HEK293 (cell line): Measurements from ENCODE around the gene SNX20.

Source experiments
- CTCF ChIA-PET: fragments of 350-600 bp; formaldehyde crosslinking; extraction: SDS; loops from one replicate; lab custom pipeline; 2021; ENCODE audit warnings: antibody characterized with exemption; lab: Yijun Ruan, JAX
- POLR2A ChIA-PET: fragments of 300-600 bp; formaldehyde crosslinking; extraction: SDS; loops from one replicate; lab custom pipeline; 2020; ENCODE audit warnings: antibody characterized with exemption, inconsistent platforms; lab: Yijun Ruan, JAX
- H3K27ac ChIP-seq: fragments of 200-500 bp; sonication (Bioruptor generic); 2 replicates; pipeline ENCODE4 v1.5.1; 2014; ENCODE audit warnings: low read depth, low read length, control low read depth, inconsistent platforms; ENCODE audit errors: extremely low read depth
- H3K36me3 ChIP-seq, 2 experiments: fragments of 200-500 bp in 1 of 2; sonication (Bioruptor generic) in 1 of 2; 1 replicate in 1 of 2; 2 replicates in 1 of 2; pipeline ENCODE4 v1.5.1; 2014 to 2017; ENCODE audit warnings: inconsistent platforms in 2 of 2, low read length in 2 of 2; ENCODE audit not compliant: control insufficient read depth in 2 of 2, insufficient read depth in 1 of 2
- H3K4me1 ChIP-seq: fragments of 200-500 bp; sonication (Bioruptor generic); 2 replicates; pipeline ENCODE4 v1.5.1; 2014; ENCODE audit warnings: mild to moderate bottlenecking, low read length, inconsistent platforms; ENCODE audit not compliant: control insufficient read depth, insufficient read depth
- H3K4me3 ChIP-seq: 2 replicates; pipeline ENCODE4 v1.5.1; 2011; ENCODE audit warnings: low read depth, mild to moderate bottlenecking, control low read depth, low read length, moderate library complexity
- H3K9me3 ChIP-seq: fragments of 200-500 bp; sonication (Bioruptor generic); 2 replicates; pipeline ENCODE4 v1.5.1; 2014; ENCODE audit warnings: low read depth, low read length, inconsistent platforms; ENCODE audit not compliant: control insufficient read depth, insufficient read depth
- KLF10 ChIP-seq: fragments of 450-650 bp; IDR thresholded peaks from 2 replicates; pipeline ENCODE4 v1.5.1; 2018; ENCODE audit warnings: missing biosample characterization, mild to moderate bottlenecking, missing genetic modification characterization
- RBAK ChIP-seq: fragments of 450-650 bp; formaldehyde crosslinking; IDR thresholded peaks from 2 replicates; pipeline ENCODE4 v1.5.1; 2016; ENCODE audit warnings: missing biosample characterization, missing genetic modification characterization
- TCF7L2 ChIP-seq: IDR thresholded peaks from 2 replicates; pipeline ENCODE4 v1.6.1; 2011; ENCODE audit warnings: low read depth, mild to moderate bottlenecking, inconsistent platforms, low read length, moderate library complexity, borderline replicate concordance
- ZNF112 ChIP-seq: fragments of 450-650 bp; formaldehyde crosslinking; IDR thresholded peaks from 2 replicates; pipeline ENCODE4 v1.5.0; 2017; ENCODE audit warnings: missing biosample characterization, missing genetic modification characterization
- ZNF211 ChIP-seq: fragments of 450-650 bp; formaldehyde crosslinking; IDR thresholded peaks from 2 replicates; pipeline ENCODE4 v1.5.1; 2016; ENCODE audit warnings: low read depth, missing biosample characterization, missing genetic modification characterization
- ZNF404 ChIP-seq: fragments of 450-650 bp; formaldehyde crosslinking; IDR thresholded peaks from 2 replicates; pipeline ENCODE4 v1.5.1; 2017; ENCODE audit warnings: missing biosample characterization, missing genetic modification characterization
- ZNF426 ChIP-seq: fragments of 450-650 bp; formaldehyde crosslinking; IDR thresholded peaks from 2 replicates; pipeline ENCODE4 v1.5.1; 2017; ENCODE audit warnings: missing biosample characterization, missing genetic modification characterization, mild to moderate bottlenecking, inconsistent platforms, moderate library complexity
- ZNF501 ChIP-seq: fragments of 450-650 bp; formaldehyde crosslinking; IDR thresholded peaks from 2 replicates; pipeline ENCODE4 v1.5.1; 2016; ENCODE audit warnings: missing biosample characterization, missing genetic modification characterization
- ZNF530 ChIP-seq: fragments of 450-650 bp; formaldehyde crosslinking; IDR thresholded peaks from 2 replicates; pipeline ENCODE4 v1.5.1; 2016; ENCODE audit warnings: low read depth, missing biosample characterization, missing genetic modification characterization
- ZNF558 ChIP-seq: fragments of 450-650 bp; formaldehyde crosslinking; IDR thresholded peaks from 2 replicates; pipeline ENCODE4 v1.5.1; 2016; ENCODE audit warnings: missing biosample characterization, missing genetic modification characterization
- ZNF561 ChIP-seq: fragments of 450-650 bp; IDR thresholded peaks from 2 replicates; pipeline ENCODE4 v1.5.1; 2018; ENCODE audit warnings: missing biosample characterization, missing genetic modification characterization, borderline replicate concordance
- ZNF596 ChIP-seq: fragments of 450-650 bp; IDR thresholded peaks from 2 replicates; pipeline ENCODE4 v1.5.0; 2018; ENCODE audit warnings: missing biosample characterization, mild to moderate bottlenecking, missing genetic modification characterization, moderate library complexity
- ZNF747 ChIP-seq: fragments of 450-650 bp; formaldehyde crosslinking; IDR thresholded peaks from 2 replicates; pipeline ENCODE4 v1.5.1; 2016; ENCODE audit warnings: missing biosample characterization, missing genetic modification characterization
- TF ChIP-seq, protein P1 (sequence below): fragments of 450-650 bp; formaldehyde crosslinking; IDR thresholded peaks from 2 replicates; pipeline ENCODE4 v1.5.1; 2016; ENCODE audit warnings: missing biosample characterization, missing genetic modification characterization
- TF ChIP-seq, protein P2 (sequence below): fragments of 450-650 bp; formaldehyde crosslinking; IDR thresholded peaks from 2 replicates; pipeline ENCODE4 v1.5.1; 2017; ENCODE audit warnings: missing biosample characterization, mild to moderate bottlenecking, missing genetic modification characterization, moderate library complexity
- TF ChIP-seq, protein P3 (sequence below): fragments of 450-650 bp; formaldehyde crosslinking; IDR thresholded peaks from 2 replicates; pipeline ENCODE4 v1.5.1; 2016; ENCODE audit warnings: missing biosample characterization, missing genetic modification characterization
- TF ChIP-seq, protein P4 (sequence below): IDR thresholded peaks from 2 replicates; pipeline ENCODE4 v1.6.1; 2011; ENCODE audit warnings: mild to moderate bottlenecking, low read depth, low read length, borderline replicate concordance
- TF ChIP-seq, protein P5 (sequence below): fragments of 450-650 bp; formaldehyde crosslinking; conservative IDR thresholded peaks from 2 replicates; pipeline ENCODE4 v1.5.1; 2016; ENCODE audit warnings: low read depth, missing biosample characterization, missing genetic modification characterization
- TF ChIP-seq, protein P6 (sequence below): fragments of 450-650 bp; formaldehyde crosslinking; IDR thresholded peaks from 2 replicates; pipeline ENCODE4 v1.5.1; 2016; ENCODE audit warnings: missing biosample characterization, missing genetic modification characterization, borderline replicate concordance

SNX20 gene

DNA sequence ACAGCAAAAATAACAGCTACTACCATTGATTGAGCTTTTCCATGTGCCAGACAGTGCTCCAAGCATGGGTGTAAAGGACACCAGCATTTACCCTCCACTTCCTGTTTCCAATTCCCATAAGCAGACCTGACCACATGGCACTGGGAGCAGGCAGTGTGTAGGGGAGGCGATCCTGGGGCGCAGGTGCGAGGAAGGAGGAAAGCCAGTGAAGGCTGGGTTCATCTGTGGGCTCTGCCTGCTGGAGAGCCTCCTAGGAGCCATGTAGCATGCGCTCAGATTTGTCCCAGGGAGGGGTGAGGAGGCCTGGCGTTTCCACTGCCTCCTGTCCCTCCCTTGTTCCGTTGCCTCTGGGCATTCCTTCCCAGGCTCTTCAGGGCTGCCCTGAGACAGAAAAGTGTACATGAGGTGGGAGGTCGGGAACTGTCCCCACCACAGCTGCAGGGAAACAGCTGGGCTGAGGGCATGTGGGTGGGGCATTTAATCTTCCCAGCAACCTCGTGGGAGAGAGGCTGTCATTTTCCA is 56.6 kb downstream of the SNX20 start (continued):
- TF ChIP-seq KLF10 (no peak), ZNF530 (tag by site-specific recombination) (no peak)
- TF ChIP-seq, protein P1, sequence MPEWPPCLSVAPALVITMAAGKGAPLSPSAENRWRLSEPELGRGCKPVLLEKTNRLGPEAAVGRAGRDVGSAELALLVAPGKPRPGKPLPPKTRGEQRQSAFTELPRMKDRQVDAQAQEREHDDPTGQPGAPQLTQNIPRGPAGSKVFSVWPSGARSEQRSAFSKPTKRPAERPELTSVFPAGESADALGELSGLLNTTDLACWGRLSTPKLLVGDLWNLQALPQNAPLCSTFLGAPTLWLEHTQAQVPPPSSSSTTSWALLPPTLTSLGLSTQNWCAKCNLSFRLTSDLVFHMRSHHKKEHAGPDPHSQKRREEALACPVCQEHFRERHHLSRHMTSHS: no peak

DNA sequence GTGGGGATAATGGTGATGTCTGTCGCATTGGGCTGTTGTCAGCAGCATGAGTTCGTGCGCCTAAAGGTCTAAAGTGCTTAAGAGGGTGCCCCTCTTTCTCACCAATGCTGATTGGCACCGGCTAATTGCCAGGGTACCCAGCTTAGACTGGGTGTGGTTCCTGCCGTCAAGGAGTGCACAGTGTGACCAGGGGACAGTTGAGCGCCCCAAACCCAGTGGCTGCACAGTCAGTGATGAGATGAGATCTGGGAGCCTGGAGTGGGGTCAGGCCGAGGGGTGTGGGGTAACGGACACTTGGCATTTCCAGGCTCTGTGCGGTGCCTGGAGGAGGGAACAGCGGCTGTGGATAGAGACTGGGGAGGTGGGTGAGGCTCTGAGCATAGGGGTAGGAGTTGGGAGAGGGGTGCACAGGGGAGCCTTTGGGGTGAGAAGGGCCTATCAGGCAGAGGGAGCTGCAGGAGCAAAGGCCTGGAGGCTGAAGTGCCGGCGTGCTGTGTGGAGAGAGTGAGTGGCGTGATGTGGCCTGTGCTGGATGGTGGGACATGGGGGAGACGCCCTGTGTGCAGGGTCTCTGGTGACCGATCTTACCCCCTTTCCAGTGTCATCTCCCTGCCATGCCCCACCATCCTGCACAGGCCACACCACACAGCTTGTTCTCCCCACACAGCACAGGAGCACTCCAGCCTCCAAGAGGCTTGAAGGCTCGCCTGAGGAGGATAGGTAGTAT is 58.3 kb downstream of the SNX20 start:
- Histone ChIP-seq H3K27ac (no peak overlapping the region), H3K4me1 (no peaks in the 10 kb centered on the region), H3K9me3 (no peaks in the 10 kb centered on the region), H3K36me3 (no peaks in the 10 kb centered on the region), H3K4me3 (no peak overlapping the region)
- CTCF ChIA-PET: no interaction called here
- POLR2A ChIA-PET: no interaction called here
- TF ChIP-seq, protein P2, sequence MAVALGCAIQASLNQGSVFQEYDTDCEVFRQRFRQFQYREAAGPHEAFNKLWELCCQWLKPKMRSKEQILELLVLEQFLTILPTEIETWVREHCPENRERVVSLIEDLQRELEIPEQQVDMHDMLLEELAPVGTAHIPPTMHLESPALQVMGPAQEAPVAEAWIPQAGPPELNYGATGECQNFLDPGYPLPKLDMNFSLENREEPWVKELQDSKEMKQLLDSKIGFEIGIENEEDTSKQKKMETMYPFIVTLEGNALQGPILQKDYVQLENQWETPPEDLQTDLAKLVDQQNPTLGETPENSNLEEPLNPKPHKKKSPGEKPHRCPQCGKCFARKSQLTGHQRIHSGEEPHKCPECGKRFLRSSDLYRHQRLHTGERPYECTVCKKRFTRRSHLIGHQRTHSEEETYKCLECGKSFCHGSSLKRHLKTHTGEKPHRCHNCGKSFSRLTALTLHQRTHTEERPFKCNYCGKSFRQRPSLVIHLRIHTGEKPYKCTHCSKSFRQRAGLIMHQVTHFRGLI (tag by site-specific recombination): no peak
- TF ChIP-seq ZNF112 (no peak), ZNF426 (tag by site-specific recombination) (no peak), ZNF211 (tag by site-specific recombination) (no peak), ZNF747 (no peak), RBAK (tag by site-specific recombination) (no peak), ZNF501 (tag by site-specific recombination) (no peak), ZNF596 (no peak), ZNF558 (no peak), ZNF561 (no peak), TCF7L2 (no peak), ZNF404 (tag by site-specific recombination) (no peak)
- TF ChIP-seq, protein P3, sequence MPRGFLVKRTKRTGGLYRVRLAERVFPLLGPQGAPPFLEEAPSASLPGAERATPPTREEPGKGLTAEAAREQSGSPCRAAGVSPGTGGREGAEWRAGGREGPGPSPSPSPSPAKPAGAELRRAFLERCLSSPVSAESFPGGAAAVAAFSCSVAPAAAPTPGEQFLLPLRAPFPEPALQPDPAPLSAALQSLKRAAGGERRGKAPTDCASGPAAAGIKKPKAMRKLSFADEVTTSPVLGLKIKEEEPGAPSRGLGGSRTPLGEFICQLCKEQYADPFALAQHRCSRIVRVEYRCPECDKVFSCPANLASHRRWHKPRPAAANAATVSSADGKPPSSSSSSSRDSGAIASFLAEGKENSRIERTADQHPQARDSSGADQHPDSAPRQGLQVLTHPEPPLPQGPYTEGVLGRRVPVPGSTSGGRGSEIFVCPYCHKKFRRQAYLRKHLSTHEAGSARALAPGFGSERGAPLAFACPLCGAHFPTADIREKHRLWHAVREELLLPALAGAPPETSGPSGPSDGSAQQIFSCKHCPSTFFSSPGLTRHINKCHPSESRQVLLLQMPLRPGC (tag by site-specific recombination): no peak
- TF ChIP-seq, protein P4, sequence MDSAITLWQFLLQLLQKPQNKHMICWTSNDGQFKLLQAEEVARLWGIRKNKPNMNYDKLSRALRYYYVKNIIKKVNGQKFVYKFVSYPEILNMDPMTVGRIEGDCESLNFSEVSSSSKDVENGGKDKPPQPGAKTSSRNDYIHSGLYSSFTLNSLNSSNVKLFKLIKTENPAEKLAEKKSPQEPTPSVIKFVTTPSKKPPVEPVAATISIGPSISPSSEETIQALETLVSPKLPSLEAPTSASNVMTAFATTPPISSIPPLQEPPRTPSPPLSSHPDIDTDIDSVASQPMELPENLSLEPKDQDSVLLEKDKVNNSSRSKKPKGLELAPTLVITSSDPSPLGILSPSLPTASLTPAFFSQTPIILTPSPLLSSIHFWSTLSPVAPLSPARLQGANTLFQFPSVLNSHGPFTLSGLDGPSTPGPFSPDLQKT: no peak
- TF ChIP-seq, protein P5, sequence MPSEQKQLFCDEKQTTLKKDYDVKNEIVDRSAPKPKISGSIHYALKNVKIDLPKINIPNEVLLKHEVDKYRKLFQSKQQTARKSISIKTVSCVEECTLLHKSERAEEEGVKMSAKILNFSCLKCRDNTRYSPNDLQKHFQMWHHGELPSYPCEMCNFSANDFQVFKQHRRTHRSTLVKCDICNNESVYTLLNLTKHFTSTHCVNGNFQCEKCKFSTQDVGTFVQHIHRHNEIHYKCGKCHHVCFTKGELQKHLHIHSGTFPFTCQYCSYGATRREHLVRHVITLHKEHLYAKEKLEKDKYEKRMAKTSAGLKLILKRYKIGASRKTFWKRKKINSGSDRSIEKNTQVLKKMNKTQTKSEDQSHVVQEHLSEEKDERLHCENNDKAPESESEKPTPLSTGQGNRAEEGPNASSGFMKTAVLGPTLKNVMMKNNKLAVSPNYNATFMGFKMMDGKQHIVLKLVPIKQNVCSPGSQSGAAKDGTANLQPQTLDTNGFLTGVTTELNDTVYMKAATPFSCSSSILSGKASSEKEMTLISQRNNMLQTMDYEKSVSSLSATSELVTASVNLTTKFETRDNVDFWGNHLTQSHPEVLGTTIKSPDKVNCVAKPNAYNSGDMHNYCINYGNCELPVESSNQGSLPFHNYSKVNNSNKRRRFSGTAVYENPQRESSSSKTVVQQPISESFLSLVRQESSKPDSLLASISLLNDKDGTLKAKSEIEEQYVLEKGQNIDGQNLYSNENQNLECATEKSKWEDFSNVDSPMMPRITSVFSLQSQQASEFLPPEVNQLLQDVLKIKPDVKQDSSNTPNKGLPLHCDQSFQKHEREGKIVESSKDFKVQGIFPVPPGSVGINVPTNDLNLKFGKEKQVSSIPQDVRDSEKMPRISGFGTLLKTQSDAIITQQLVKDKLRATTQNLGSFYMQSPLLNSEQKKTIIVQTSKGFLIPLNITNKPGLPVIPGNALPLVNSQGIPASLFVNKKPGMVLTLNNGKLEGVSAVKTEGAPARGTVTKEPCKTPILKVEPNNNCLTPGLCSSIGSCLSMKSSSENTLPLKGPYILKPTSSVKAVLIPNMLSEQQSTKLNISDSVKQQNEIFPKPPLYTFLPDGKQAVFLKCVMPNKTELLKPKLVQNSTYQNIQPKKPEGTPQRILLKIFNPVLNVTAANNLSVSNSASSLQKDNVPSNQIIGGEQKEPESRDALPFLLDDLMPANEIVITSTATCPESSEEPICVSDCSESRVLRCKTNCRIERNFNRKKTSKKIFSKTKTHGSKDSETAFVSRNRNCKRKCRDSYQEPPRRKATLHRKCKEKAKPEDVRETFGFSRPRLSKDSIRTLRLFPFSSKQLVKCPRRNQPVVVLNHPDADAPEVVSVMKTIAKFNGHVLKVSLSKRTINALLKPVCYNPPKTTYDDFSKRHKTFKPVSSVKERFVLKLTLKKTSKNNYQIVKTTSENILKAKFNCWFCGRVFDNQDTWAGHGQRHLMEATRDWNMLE (tag by site-specific recombination): no peak
- TF ChIP-seq, protein P6, sequence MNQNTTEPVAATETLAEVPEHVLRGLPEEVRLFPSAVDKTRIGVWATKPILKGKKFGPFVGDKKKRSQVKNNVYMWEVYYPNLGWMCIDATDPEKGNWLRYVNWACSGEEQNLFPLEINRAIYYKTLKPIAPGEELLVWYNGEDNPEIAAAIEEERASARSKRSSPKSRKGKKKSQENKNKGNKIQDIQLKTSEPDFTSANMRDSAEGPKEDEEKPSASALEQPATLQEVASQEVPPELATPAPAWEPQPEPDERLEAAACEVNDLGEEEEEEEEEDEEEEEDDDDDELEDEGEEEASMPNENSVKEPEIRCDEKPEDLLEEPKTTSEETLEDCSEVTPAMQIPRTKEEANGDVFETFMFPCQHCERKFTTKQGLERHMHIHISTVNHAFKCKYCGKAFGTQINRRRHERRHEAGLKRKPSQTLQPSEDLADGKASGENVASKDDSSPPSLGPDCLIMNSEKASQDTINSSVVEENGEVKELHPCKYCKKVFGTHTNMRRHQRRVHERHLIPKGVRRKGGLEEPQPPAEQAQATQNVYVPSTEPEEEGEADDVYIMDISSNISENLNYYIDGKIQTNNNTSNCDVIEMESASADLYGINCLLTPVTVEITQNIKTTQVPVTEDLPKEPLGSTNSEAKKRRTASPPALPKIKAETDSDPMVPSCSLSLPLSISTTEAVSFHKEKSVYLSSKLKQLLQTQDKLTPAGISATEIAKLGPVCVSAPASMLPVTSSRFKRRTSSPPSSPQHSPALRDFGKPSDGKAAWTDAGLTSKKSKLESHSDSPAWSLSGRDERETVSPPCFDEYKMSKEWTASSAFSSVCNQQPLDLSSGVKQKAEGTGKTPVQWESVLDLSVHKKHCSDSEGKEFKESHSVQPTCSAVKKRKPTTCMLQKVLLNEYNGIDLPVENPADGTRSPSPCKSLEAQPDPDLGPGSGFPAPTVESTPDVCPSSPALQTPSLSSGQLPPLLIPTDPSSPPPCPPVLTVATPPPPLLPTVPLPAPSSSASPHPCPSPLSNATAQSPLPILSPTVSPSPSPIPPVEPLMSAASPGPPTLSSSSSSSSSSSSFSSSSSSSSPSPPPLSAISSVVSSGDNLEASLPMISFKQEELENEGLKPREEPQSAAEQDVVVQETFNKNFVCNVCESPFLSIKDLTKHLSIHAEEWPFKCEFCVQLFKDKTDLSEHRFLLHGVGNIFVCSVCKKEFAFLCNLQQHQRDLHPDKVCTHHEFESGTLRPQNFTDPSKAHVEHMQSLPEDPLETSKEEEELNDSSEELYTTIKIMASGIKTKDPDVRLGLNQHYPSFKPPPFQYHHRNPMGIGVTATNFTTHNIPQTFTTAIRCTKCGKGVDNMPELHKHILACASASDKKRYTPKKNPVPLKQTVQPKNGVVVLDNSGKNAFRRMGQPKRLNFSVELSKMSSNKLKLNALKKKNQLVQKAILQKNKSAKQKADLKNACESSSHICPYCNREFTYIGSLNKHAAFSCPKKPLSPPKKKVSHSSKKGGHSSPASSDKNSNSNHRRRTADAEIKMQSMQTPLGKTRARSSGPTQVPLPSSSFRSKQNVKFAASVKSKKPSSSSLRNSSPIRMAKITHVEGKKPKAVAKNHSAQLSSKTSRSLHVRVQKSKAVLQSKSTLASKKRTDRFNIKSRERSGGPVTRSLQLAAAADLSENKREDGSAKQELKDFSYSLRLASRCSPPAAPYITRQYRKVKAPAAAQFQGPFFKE (tag by site-specific recombination): no peak
